ENCODE data around the gene THNSL1. TPM values are rescaled to one million over a fixed set of nuclear protein-coding genes. Genes with fewer than 3 reads are reported as not detected.

The THNSL1 gene
- polyA plus RNA-seq, 1 of the 3 experiments (the other 2 are of a cell fraction): 1.3 TPM

GRCh38 chr10:25064401-25064800 lies 48.0 kb downstream of the THNSL1 start:
- POLR2A ChIA-PET: no interaction called here
- H3K36me3 ChIP-seq (replicated peaks in 1 of 2; ENCODE audit: control insufficient read depth in 1 of 2, insufficient read depth in 2 of 2, low read length in 1 of 2): no peaks in the 10 kb centered on the region
- H4K20me1 ChIP-seq (ENCODE audit: insufficient read depth): no peaks in the 10 kb centered on the region
- no peak overlapping the region for H3K4me2 ChIP-seq
- peaks cover 0 to 4% of the 10 kb centered on the region in 2 experiments; a peak in 2 of 4 replicates for H3K4me1 ChIP-seq (ENCODE audit: control insufficient read depth in 1 of 2, insufficient read depth in 2 of 2, low read depth in 1 of 2, low read length in 1 of 2)
- CTCF ChIA-PET: no interaction called here
- H2AFZ ChIP-seq (ENCODE audit: low read depth): no peak overlapping the region
- H3K4me3 ChIP-seq (ENCODE audit: low read depth in 2 of 2, low read length in 1 of 2): no peak overlapping the region
- no peak for DNase-seq
- H3F3A ChIP-seq (replicated peaks; ENCODE audit: insufficient read depth): no peaks in the 10 kb centered on the region
- H3K27me3 ChIP-seq (ENCODE audit: insufficient read depth): no peaks in the 10 kb centered on the region
- no peaks in the 10 kb centered on the region for H3K9me2 ChIP-seq
- H3K79me2 ChIP-seq (ENCODE audit: insufficient read depth): no peaks in the 10 kb centered on the region
- no peak for TF ChIP-seq SIN3A (IDR thresholded peaks at IDR 0.05; ENCODE audit: borderline replicate concordance, low read depth, low read length)
- TF ChIP-seq TAF1 (IDR thresholded peaks at IDR 0.05; ENCODE audit: borderline replicate concordance, low read depth, low read length): no peak
- TF ChIP-seq USF1 (IDR thresholded peaks at IDR 0.05; ENCODE audit: borderline replicate concordance, low read depth): no peak
- TF ChIP-seq REST (IDR thresholded peaks at IDR 0.05; ENCODE audit: low read depth, low read length): no peak
- no peak for TF ChIP-seq TEAD4 (IDR thresholded peaks at IDR 0.05; ENCODE audit: borderline replicate concordance, insufficient read depth)
- no peak for TF ChIP-seq EP300 (IDR thresholded peaks at IDR 0.05; ENCODE audit: borderline replicate concordance in 1 of 2, low read depth in 1 of 2, low read length in 1 of 2)
- no peak for TF ChIP-seq SMC3 (IDR thresholded peaks at IDR 0.05; ENCODE audit: low read depth, low read length)
- TF ChIP-seq NRF1 (IDR thresholded peaks at IDR 0.05; ENCODE audit: low read depth, low read length): no peak
- no peak for TF ChIP-seq POLR2AphosphoS5 (IDR thresholded peaks at IDR 0.05; ENCODE audit: low read depth, low read length)
- no peak for TF ChIP-seq MAX (IDR thresholded peaks at IDR 0.05; ENCODE audit: low read depth)
- no peak for TF ChIP-seq FOSL2 (IDR thresholded peaks at IDR 0.05; ENCODE audit: borderline replicate concordance, low read depth)
- TF ChIP-seq CTCF (IDR thresholded peaks at IDR 0.05): no peak
- no peak for TF ChIP-seq FOXJ3 (CRISPR knock-in tag; IDR thresholded peaks at IDR 0.05)
- no peak for TF ChIP-seq ELF1 (IDR thresholded peaks at IDR 0.05)
- TF ChIP-seq RAD21 (IDR thresholded peaks at IDR 0.05; ENCODE audit: low read length): no peak
- no peak for TF ChIP-seq MEF2A (IDR thresholded peaks at IDR 0.05; ENCODE audit: borderline replicate concordance, low read depth)
- TF ChIP-seq YY1 (IDR thresholded peaks at IDR 0.05; ENCODE audit: low read depth): no peak
- no peak for TF ChIP-seq EZH2phosphoT487 (IDR thresholded peaks at IDR 0.05; ENCODE audit: borderline replicate concordance, low read depth)
- no peak for TF ChIP-seq NFIC (IDR thresholded peaks at IDR 0.05; ENCODE audit: borderline replicate concordance)
- H3K9me3 ChIP-seq: no peaks in the 10 kb centered on the region
- no peak overlapping the region for H3K9ac ChIP-seq
- no peak overlapping the region for H3K27ac ChIP-seq (ENCODE audit: low read depth in 2 of 2, low read length in 1 of 2)
- WGBS (ENCODE audit: low lambda C conversion rate): 78% methylated on average over 2 of the region's 2 CpGs

Measured in SK-N-SH (cell line).